Stomach (tissue), 9 donors: Measurements from ENCODE around the gene NKX6-2. TPM values are rescaled to one million over a fixed set of nuclear protein-coding genes. Genes with fewer than 3 reads are reported as not detected.
"Not testable (repeated sequence)": the region's sequence is repeated elsewhere in the genome, so short reads cannot be mapped to it uniquely, and the experiment has no call there.

Source experiments
- DNase-seq, 2 donors: peaks; one replicate each; pipeline versions ENCODE4 v3.0.0 to v3.0.0-alpha.2; 2013 to 2019
- H3K27ac ChIP-seq, 5 donors: fragments of 200-600 bp in 4 of 5; sonication (generic) in 4 of 5; one replicate each; pipeline ENCODE4 v1.5.1; 2013 to 2019; ENCODE audit warnings: mild to moderate bottlenecking in 1 of 5, moderate library complexity in 1 of 5
- H3K27me3 ChIP-seq, 3 donors: fragments of 200-600 bp; sonication (generic); one replicate each; pipeline ENCODE4 v1.5.1; 2017 to 2019; ENCODE audit warnings: mixed run types in 1 of 3
- H3K36me3 ChIP-seq, 4 donors: fragments of 200-600 bp; sonication (generic); 1 replicate in 3 of 4; 2 replicates in 1 of 4; pipeline ENCODE4 v1.5.1; 2016 to 2019
- H3K4me1 ChIP-seq, 4 donors: fragments of 200-600 bp; sonication (generic); one replicate each; pipeline ENCODE4 v1.5.1; 2016 to 2019
- H3K4me3 ChIP-seq, 4 donors: fragments of 200-600 bp; sonication (generic) in 3 of 4; one replicate each; pipeline ENCODE4 v1.5.1; 2016 to 2019; ENCODE audit warnings: mild to moderate bottlenecking in 1 of 4
- H3K9me3 ChIP-seq, 4 donors: fragments of 200-600 bp; sonication (generic); one replicate each; pipeline ENCODE4 v1.5.1; 2016 to 2019
- EP300 ChIP-seq: sonication (generic); formaldehyde crosslinking; IDR thresholded peaks from one replicate; pipeline ENCODE4 v1.6.1; 2017; ENCODE audit warnings: antibody characterized with exemption
- POLR2A ChIP-seq, 4 donors: fragments of 450-650 bp; IDR thresholded peaks; one replicate each; pipeline ENCODE4 v1.6.1; 2016; ENCODE audit warnings: antibody characterized with exemption in 4 of 4, control low read depth in 2 of 4, mild to moderate bottlenecking in 1 of 4, moderate library complexity in 1 of 4
- POLR2AphosphoS5 ChIP-seq, 3 donors: sonication (generic); formaldehyde crosslinking; IDR thresholded peaks; one replicate each; pipeline ENCODE4 v1.6.1; 2016; ENCODE audit warnings: antibody characterized with exemption in 3 of 3
- WGBS, 5 donors: extraction: QIAGEN DNeasy Blood & Tissue Kit in 3 of 5; methylation state at CpG; one replicate each; pipeline versions ENCODE4 v1.1.5 to v1.1.7; 2013 to 2018; 5-methylcytosine and 5-hydroxymethylcytosine counted together
- intact Hi-C: fragments of 100-400 bp; cut with DNase I; formaldehyde crosslinking; loops from one replicate; pipeline ENCODE4 v1.15.1; 2023; ENCODE audit warnings: low total_unique reads
- polyA plus RNA-seq, 3 donors: library from polyadenylated mRNA; stranded (reverse); fragments of 200-250 nt; gene quantifications; one replicate each; pipeline ENCODE4 v1.2.3, GENCODE V29; 2013
- total RNA-seq, 5 donors: library from RNA; depleted of rRNA; stranded (reverse); fragments of >200 nt; gene quantifications; one replicate each; pipeline versions ENCODE4 v1.1.0 to v1.2.3, GENCODE V29; 2014 to 2016
- TF ChIP-seq, protein P1 (sequence below), 7 experiments: fragments of 450-650 bp in 4 of 7; fragments of 200-600 bp in 3 of 7; sonication (generic) in 3 of 7; IDR thresholded peaks; one replicate each; pipeline ENCODE4 v1.5.1; 2016 to 2019; ENCODE audit warnings: antibody characterized with exemption in 7 of 7, control low read depth in 2 of 7, mild to moderate bottlenecking in 1 of 7
- donor health status: healthy with polysubstance abuse.
- donor health status: Bipolar disorder and iron deficiency.
- donor health status: healthy.

Gene NKX6-2
- total and polyA plus RNA-seq, 8 donors, result 0.65 to 75.8 (median 10.0) TPM; not detected in 2

DNA sequence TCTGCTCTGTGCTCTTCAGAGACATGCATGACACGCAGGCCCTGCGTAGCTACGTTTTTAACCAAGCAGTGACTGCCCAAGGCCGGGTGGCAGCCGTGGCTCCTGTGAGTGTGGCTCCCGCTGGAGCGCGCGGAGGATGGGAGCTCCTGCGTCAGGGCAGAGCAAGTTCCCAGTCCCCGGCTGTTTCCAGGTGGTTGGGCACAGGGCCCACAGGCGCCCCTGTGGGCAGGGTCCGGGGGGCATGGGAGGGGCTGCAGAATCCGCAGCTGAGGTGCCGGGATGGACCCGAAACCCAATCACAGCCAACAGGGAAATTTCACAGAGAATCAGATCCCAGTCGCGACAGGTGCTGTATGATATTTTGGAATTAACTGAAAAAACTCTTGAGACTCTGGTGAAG, 9.8 kb downstream of the NKX6-2 start:
- Histone ChIP-seq H3K9me3 (no peaks in the 10 kb centered on the region), H3K27me3 (no peaks in the 10 kb centered on the region), H3K36me3 (peaks cover under 1 to 74% (median 51%) of the 10 kb centered on the region in 4 donors), H3K4me3 (no peak overlapping the region), H3K4me1 (peaks cover 6 to 24% (median 16%) of the 10 kb centered on the region in 4 donors), H3K27ac (peak overlapping the region in 2 of 5 donors; percentile 61 to 73)
- no peak for TF ChIP-seq POLR2A (IDR thresholded peaks at IDR 0.05)
- TF ChIP-seq, protein P1, sequence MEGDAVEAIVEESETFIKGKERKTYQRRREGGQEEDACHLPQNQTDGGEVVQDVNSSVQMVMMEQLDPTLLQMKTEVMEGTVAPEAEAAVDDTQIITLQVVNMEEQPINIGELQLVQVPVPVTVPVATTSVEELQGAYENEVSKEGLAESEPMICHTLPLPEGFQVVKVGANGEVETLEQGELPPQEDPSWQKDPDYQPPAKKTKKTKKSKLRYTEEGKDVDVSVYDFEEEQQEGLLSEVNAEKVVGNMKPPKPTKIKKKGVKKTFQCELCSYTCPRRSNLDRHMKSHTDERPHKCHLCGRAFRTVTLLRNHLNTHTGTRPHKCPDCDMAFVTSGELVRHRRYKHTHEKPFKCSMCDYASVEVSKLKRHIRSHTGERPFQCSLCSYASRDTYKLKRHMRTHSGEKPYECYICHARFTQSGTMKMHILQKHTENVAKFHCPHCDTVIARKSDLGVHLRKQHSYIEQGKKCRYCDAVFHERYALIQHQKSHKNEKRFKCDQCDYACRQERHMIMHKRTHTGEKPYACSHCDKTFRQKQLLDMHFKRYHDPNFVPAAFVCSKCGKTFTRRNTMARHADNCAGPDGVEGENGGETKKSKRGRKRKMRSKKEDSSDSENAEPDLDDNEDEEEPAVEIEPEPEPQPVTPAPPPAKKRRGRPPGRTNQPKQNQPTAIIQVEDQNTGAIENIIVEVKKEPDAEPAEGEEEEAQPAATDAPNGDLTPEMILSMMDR (IDR thresholded peaks at IDR 0.05), result no peak
- no peak for TF ChIP-seq EP300
- TF ChIP-seq POLR2AphosphoS5 (IDR thresholded peaks at IDR 0.05), result no peak
- no peak for DNase-seq
- WGBS, 5 donors, result 77 to 100% (median 83%) methylated on average over 4 to 18 of the region's 18 CpGs
- intact Hi-C loops, result no loop called here

DNA sequence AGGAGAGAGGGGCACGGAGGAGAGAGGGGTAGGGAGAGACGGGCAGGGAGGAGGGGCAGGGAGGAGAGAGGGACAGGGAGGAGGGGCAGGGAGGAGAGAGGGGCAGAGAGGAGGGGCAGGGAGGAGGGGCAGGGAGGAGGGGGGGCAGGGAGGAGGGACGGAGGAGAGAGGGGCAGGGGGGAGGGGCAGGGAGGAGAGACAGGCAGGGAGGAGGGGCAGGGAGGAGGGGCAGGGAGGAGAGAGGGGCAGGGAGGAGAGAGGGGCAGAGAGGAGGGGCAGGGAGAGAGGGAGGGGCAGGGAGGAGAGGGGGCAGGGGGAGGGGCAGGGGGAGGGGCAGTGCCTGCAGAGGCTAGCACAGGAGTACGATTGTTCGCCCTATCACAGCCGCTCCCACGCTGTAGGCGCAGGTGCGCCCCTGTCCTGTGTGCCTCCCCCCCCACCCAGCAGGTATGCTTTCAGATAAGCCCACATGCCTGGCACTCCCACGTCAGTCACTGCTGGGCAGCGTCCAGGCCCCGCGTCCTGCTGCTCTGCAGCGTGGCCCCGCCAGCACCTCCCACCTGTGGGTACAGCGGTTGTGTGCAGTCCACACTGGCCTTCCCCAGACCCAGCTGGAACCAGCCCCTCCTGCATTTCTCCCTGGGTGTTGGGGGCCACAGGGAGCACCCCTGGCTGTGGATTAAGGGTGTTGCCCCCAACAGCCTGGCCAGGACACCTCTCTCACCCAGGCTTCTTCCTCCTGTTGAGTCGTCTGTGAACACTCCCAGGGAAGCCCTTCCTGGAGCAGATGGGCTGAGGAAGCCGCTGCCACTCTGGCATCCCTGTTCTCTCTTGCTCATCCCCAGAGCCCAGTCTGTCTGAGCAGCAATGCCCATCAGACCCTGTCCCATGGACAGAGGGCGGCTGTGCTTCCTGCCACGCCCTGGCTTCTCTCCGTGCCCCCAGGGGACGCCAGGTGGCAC, 10.8 kb downstream of the NKX6-2 start:
- peaks cover 6 to 24% (median 16%) of the 10 kb centered on the region in 4 donors for H3K4me1 ChIP-seq
- H3K36me3 ChIP-seq, result peaks cover 0 to 74% (median 51%) of the 10 kb centered on the region in 4 donors
- WGBS, 5 donors, result 33 to 71% (median 38%) methylated on average over 17 to 22 of the region's 22 CpGs
- H3K9me3 ChIP-seq, result no peaks in the 10 kb centered on the region
- intact Hi-C loops, result no loop called here
- H3K4me3 ChIP-seq, result no peak overlapping the region
- no peaks in the 10 kb centered on the region for H3K27me3 ChIP-seq
- peak in 2 of 3 donors; percentile 69 to 71 for TF ChIP-seq POLR2AphosphoS5 (IDR thresholded peaks at IDR 0.05)
- TF ChIP-seq, protein P1 (IDR thresholded peaks at IDR 0.05), result no peak
- DNase-seq, result peak; percentile 95 to 96
- H3K27ac ChIP-seq, result peak overlapping the region; percentile 26 to 86 (median 78)

DNA sequence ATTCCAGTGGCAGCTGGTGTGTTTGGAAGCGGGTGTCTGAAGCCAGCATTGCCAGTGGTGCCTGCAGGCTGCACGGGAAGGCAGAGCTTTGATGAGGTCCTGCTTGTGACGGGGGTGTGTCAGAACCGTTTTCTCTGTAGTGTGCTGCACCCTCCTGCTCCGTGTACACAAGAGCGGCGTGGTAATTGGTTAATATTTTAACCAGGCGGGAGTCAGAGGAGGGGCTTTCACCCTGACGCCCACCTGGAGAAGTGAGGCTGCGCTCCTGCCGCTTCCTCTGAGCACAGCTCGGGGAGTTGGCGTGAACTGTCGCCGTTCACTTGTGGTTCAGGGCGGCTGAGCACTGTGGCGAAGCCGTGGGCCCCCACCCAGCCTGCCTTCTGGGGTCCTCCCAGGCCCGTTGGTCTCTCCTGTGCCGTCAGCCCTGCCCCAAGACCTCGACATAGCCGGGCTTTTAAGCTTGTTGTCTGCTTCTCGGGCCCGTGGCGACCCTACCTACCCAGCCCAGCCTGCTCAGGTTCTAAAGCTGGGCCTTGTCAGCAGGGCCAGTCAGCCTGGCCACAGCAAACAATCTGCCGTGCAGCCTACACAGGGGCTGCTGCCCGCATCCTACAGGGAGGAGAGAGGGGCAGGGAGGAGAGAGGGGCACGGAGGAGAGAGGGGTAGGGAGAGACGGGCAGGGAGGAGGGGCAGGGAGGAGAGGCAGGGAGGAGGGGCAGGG, 11.6 kb downstream of the NKX6-2 start:
- H3K27ac ChIP-seq, result peak overlapping the region; percentile 48 to 86 (median 77)

DNA sequence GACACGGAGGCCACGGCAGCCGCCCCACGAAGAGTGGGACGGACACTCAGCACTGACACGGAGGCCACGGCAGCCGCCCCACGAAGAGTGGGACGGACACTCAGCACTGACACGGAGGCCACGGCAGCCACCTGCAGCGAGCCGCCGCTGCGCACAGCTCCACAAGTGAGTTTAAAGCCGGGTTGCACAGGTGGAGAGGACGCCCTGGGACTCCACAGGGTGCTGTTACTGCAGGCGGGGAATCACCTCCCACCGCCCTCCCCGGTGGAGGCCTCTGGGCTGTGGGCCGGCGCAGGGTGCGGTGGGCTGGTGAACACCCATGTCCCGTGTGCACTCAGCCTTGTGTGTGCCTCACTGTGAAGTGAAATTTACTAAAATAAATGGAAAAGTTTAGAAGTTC, 13.1 kb downstream of the NKX6-2 start:
- H3K9me3 ChIP-seq, H3K27me3 ChIP-seq, H3K4me3 ChIP-seq, H3K27ac ChIP-seq, DNase-seq, intact Hi-C loops: not testable (repeated sequence)
- Histone ChIP-seq H3K4me1 (peaks cover 6 to 24% (median 16%) of the 10 kb centered on the region in 4 donors), H3K36me3 (peaks cover 0 to 75% (median 53%) of the 10 kb centered on the region in 4 donors)
- 94 to 98% (median 96%) methylated on average over 15 to 18 of the region's 25 CpGs for WGBS, 5 donors

More for the DNA sequence above, 11.6 kb downstream of the NKX6-2 start:
- peak; percentile 52 to 84 for DNase-seq
- H3K27me3 ChIP-seq, result no peaks in the 10 kb centered on the region
- no peak for TF ChIP-seq EP300
- TF ChIP-seq POLR2AphosphoS5 (IDR thresholded peaks at IDR 0.05), result no peak
- TF ChIP-seq POLR2A (IDR thresholded peaks at IDR 0.05), result no peak
- H3K4me1 ChIP-seq, result peaks cover 6 to 24% (median 16%) of the 10 kb centered on the region in 4 donors
- H3K36me3 ChIP-seq, result peaks cover 0 to 74% (median 50%) of the 10 kb centered on the region in 4 donors
- no peak overlapping the region for H3K4me3 ChIP-seq
- intact Hi-C loops, result no loop called here
- 31 to 60% (median 48%) methylated on average over 14 to 29 of the region's 29 CpGs for WGBS, 5 donors
- no peaks in the 10 kb centered on the region for H3K9me3 ChIP-seq
